Type B pancreatic cell (in vitro differentiated cells): ENCODE data around the gene NOL4L. TPM values are rescaled to one million over a fixed set of nuclear protein-coding genes. Genes with fewer than 3 reads are reported as not detected.
A peak's percentile ranks its signal among the peaks of the same experiment; 100 is the strongest.

Source experiments
- DNase-seq: peaks from one replicate; pipeline ENCODE4 v3.0.0; 2021; ENCODE audit warnings: mixed read lengths; ENCODE audit not compliant: unreplicated experiment; ENCODE audit errors: extremely low spot score
- H3K27ac Mint-ChIP-seq: 2 replicates; pipeline ENCODE4 v1.8.0; 2021; ENCODE audit warnings: mild to moderate bottlenecking, mixed read lengths
- H3K27me3 Mint-ChIP-seq: 2 replicates; pipeline ENCODE4 v1.8.0; 2021; ENCODE audit warnings: mixed read lengths
- H3K36me3 Mint-ChIP-seq: 2 replicates; pipeline ENCODE4 v1.8.0; 2021; ENCODE audit warnings: mixed read lengths
- H3K4me1 Mint-ChIP-seq: one replicate; pipeline ENCODE4 v1.8.0; 2021; ENCODE audit warnings: mixed read lengths; ENCODE audit not compliant: unreplicated experiment
- H3K4me3 Mint-ChIP-seq: 2 replicates; pipeline ENCODE4 v1.8.0; 2021; ENCODE audit warnings: mild to moderate bottlenecking, mixed read lengths
- H3K9me3 Mint-ChIP-seq: 2 replicates; pipeline ENCODE4 v1.8.0; 2021; ENCODE audit warnings: mixed read lengths
- CTCF ChIP-seq: fragments of 200-600 bp; sonication (generic); conservative IDR thresholded peaks from 2 replicates; pipeline ENCODE4 v1.5.0; 2021; ENCODE audit warnings: antibody characterized with exemption, mild to moderate bottlenecking
- total RNA-seq: library from RNA; stranded (reverse); gene quantifications from 2 replicates; pipeline ENCODE4 v1.2.1, GENCODE V29; 2021; ENCODE audit warnings: low replicate concordance

NOL4L gene
- total RNA-seq, 1 donor from 2014 or later = 44.5 TPM

GRCh38 chr20:32611286-32611685 is 26.2 kb upstream of the NOL4L start:
- Mint-ChIP-seq H3K27ac (no peak overlapping the region), H3K27me3 (peaks cover 31% of the 10 kb centered on the region), H3K4me1 (peaks cover 23% of the 10 kb centered on the region), H3K36me3 (no peaks in the 10 kb centered on the region), H3K4me3 (no peak overlapping the region), H3K9me3 (no peaks in the 10 kb centered on the region)
- no peak for TF ChIP-seq CTCF
- no peak for DNase-seq

- no peak for DNase-seq
- peaks cover 28% of the 10 kb centered on the region for H3K27me3 Mint-ChIP-seq
- TF ChIP-seq CTCF = no peak
- no peaks in the 10 kb centered on the region for H3K9me3 Mint-ChIP-seq
- H3K4me3 Mint-ChIP-seq = no peak overlapping the region
- no peak overlapping the region for H3K27ac Mint-ChIP-seq
- H3K36me3 Mint-ChIP-seq = no peaks in the 10 kb centered on the region
- H3K4me1 Mint-ChIP-seq = peaks cover 23% of the 10 kb centered on the region
Observed at GRCh38 chr20:32610472-32611218, 25.5 kb upstream of the NOL4L start.

- peaks cover 22% of the 10 kb centered on the region for H3K4me1 Mint-ChIP-seq
- no peak overlapping the region for H3K27ac Mint-ChIP-seq
- H3K4me3 Mint-ChIP-seq = no peak overlapping the region
- H3K27me3 Mint-ChIP-seq = peaks cover 31% of the 10 kb centered on the region
- TF ChIP-seq CTCF = no peak
- no peaks in the 10 kb centered on the region for H3K9me3 Mint-ChIP-seq
- DNase-seq = no peak
- H3K36me3 Mint-ChIP-seq = no peaks in the 10 kb centered on the region
Observed at GRCh38 chr20:32609993-32610392, 24.9 kb upstream of the NOL4L start.

- no peak for DNase-seq
- H3K9me3 Mint-ChIP-seq = no peaks in the 10 kb centered on the region
- peaks cover 19% of the 10 kb centered on the region for H3K4me1 Mint-ChIP-seq
- no peak overlapping the region for H3K4me3 Mint-ChIP-seq
- peaks cover 29% of the 10 kb centered on the region for H3K27me3 Mint-ChIP-seq
- no peak for TF ChIP-seq CTCF
- no peak overlapping the region for H3K27ac Mint-ChIP-seq
- no peaks in the 10 kb centered on the region for H3K36me3 Mint-ChIP-seq
Observed at GRCh38 chr20:32609111-32609773, 24.1 kb upstream of the NOL4L start.

GRCh38 chr20:32608664-32609015 is 23.5 kb upstream of the NOL4L start:
- no peak for DNase-seq
- TF ChIP-seq CTCF = no peak
- H3K27ac Mint-ChIP-seq = no peak overlapping the region
- peaks cover 29% of the 10 kb centered on the region for H3K27me3 Mint-ChIP-seq
- H3K4me3 Mint-ChIP-seq = peak overlapping the region; percentile 3
- no peaks in the 10 kb centered on the region for H3K36me3 Mint-ChIP-seq
- H3K4me1 Mint-ChIP-seq = peaks cover 19% of the 10 kb centered on the region
- H3K9me3 Mint-ChIP-seq = no peaks in the 10 kb centered on the region
